ENCODE results near the gene ZSWIM6. TPM values are rescaled to one million over a fixed set of nuclear protein-coding genes. Genes with fewer than 3 reads are reported as not detected.

ZSWIM6 gene
- total RNA-seq, 2 experiments from 2014 or later, result 4.1 TPM

DNA sequence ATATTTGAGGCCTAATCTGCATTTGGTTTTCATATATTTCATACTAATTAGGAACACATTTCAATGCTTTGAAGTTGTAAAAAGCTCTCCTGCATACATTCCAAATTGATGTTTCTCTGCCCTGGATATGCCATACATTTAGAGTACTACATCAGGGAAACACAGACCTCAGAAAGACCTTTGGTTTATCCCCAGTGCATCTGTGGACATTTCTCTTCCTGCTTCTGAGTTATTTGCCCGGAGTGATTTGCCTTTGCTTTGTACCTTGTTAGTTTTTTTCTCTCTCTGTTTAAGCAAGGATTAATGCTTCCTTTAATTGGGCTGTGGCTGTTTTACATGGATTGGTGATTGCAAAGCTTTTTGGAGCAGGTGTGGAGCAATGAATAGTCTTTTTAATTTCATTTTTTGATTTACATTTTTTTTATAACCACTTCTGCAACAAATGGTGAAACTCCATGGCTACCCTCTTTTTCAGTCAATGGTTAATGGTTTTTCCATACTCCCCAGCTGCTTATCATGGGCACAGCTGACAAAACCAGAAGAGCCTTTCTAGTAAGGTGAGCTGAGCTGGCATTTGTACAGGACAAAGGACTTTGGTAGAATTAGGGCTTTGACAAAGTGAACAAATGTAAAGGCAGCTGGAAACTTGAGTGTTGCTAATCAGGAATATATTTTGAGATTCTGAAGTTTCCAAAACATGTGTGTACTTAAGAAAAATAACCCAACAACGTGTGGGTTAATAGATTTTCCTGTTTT lies 54.2 kb downstream of the ZSWIM6 start:
- DNase-seq (no peak), ATAC-seq (ENCODE audit: poor library complexity) (no peak)
- no peaks in the 10 kb centered on the region for H3K27me3 Mint-ChIP-seq
- Histone ChIP-seq H3K4me3 (ENCODE audit: low read length) (no peak overlapping the region), H3K9me3 (ENCODE audit: control insufficient read depth in 1 of 2, insufficient read depth in 1 of 2, low read length in 2 of 2) (no peaks in the 10 kb centered on the region), H3K4me1 (ENCODE audit: insufficient read depth, low read length) (no peaks in the 10 kb centered on the region), H3K27ac (ENCODE audit: low read depth in 1 of 2, low read length in 2 of 2) (no peak overlapping the region), H3K36me3 (ENCODE audit: insufficient read depth, low read length) (peaks cover under 1% of the 10 kb centered on the region), H3K27me3 (ENCODE audit: control insufficient read depth in 1 of 2, insufficient read depth in 2 of 2, low read length in 2 of 2) (no peaks in the 10 kb centered on the region)
- no peaks in the 10 kb centered on the region for H3K36me3 Mint-ChIP-seq (ENCODE audit: low read depth)
- ChIA-PET CTCF (interaction anchor here (1.2 kb wide), 1 partner anchor 19 kb away, joined by 3 read pairs; no protein-coding TSS in a partner anchor), POLR2A (no interaction called here)
- H3K27ac Mint-ChIP-seq, result no peak overlapping the region
- peaks cover 11% of the 10 kb centered on the region for H3K4me1 Mint-ChIP-seq (ENCODE audit: low read depth)
- TF ChIP-seq, protein P1, sequence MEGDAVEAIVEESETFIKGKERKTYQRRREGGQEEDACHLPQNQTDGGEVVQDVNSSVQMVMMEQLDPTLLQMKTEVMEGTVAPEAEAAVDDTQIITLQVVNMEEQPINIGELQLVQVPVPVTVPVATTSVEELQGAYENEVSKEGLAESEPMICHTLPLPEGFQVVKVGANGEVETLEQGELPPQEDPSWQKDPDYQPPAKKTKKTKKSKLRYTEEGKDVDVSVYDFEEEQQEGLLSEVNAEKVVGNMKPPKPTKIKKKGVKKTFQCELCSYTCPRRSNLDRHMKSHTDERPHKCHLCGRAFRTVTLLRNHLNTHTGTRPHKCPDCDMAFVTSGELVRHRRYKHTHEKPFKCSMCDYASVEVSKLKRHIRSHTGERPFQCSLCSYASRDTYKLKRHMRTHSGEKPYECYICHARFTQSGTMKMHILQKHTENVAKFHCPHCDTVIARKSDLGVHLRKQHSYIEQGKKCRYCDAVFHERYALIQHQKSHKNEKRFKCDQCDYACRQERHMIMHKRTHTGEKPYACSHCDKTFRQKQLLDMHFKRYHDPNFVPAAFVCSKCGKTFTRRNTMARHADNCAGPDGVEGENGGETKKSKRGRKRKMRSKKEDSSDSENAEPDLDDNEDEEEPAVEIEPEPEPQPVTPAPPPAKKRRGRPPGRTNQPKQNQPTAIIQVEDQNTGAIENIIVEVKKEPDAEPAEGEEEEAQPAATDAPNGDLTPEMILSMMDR (IDR thresholded peaks at IDR 0.05), result no peak
- H3K4me3 Mint-ChIP-seq, result no peak overlapping the region
- intact Hi-C loops (cut with DNase I, micrococcal nuclease), result no loop called here
- no peaks in the 10 kb centered on the region for H3K9me3 Mint-ChIP-seq

DNA sequence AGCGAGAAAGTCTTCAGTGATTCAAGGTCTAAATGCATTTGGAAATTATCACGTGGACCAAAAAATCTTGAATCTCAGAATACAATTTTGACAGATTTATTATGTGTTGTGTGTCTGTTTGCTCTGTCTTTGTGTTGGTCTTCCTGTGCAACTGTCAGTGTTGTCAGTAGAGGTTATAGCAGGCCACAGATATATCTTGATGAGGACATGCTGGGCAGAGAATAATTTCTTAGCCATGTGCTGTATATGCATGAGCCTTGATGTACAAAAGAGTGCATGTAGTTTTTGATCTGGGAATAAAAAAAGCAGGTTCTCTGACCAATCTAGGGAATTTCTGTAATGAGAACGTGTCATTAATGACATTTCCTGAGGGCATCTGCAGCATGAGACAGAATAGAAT lies 57.6 kb downstream of the ZSWIM6 start:
- H3K4me1 Mint-ChIP-seq (ENCODE audit: low read depth), result peaks cover 14% of the 10 kb centered on the region
- no peak overlapping the region for H3K4me3 ChIP-seq (ENCODE audit: low read length)
- no peak overlapping the region for H3K27ac Mint-ChIP-seq

DNA sequence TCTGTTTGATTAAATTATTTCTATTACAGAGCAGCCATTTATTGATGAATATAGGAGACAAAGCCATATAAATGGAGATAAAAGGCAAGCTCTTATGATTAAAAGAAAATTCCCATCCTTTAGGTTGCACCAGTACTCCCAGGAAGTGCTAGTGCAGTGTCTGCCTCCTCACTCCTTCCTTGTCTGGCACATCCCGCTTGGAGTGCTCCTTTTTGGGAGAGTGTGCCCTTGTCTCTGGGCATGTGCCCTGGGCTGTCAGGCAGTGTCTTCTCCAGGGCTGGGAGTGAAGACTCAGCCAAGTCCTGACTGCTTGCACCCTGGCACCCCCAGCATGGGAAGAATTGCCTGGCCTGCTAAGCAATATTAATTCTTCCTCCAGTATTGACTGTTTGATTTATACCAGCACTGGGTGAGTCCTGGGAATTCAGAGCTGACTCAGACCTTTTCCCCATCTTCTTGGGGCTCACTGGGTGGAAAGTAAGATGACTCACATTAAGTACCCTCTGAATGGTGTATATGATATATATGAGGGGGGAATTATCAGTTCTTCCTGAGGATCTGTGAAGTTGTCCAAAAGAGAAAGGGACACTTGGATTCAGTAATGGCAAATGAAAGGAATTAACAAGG lies 62.1 kb downstream of the ZSWIM6 start:
- Histone ChIP-seq H3K4me1 (ENCODE audit: insufficient read depth, low read length) (no peaks in the 10 kb centered on the region), H3K27ac (ENCODE audit: low read depth in 1 of 2, low read length in 2 of 2) (no peak overlapping the region), H3K36me3 (ENCODE audit: insufficient read depth, low read length) (peaks cover 4% of the 10 kb centered on the region), H3K27me3 (ENCODE audit: control insufficient read depth in 1 of 2, insufficient read depth in 2 of 2, low read length in 2 of 2) (no peaks in the 10 kb centered on the region), H3K4me3 (ENCODE audit: low read length) (no peak overlapping the region), H3K9me3 (ENCODE audit: control insufficient read depth in 1 of 2, insufficient read depth in 1 of 2, low read length in 2 of 2) (no peaks in the 10 kb centered on the region)
- DNase-seq, result no peak
- H3K27ac Mint-ChIP-seq, result no peak overlapping the region
- intact Hi-C loops (cut with DNase I, micrococcal nuclease), result no loop called here
- TF ChIP-seq, protein P1 (IDR thresholded peaks at IDR 0.05), result no peak
- no peaks in the 10 kb centered on the region for H3K9me3 Mint-ChIP-seq
- H3K27me3 Mint-ChIP-seq, result no peaks in the 10 kb centered on the region
- H3K4me1 Mint-ChIP-seq (ENCODE audit: low read depth), result peaks cover 19% of the 10 kb centered on the region
- POLR2A ChIA-PET, result interaction anchor here (0.6 kb wide), 1 partner anchor 75 kb away, joined by 3 read pairs; no protein-coding TSS in a partner anchor
- peaks cover 6% of the 10 kb centered on the region for H3K36me3 Mint-ChIP-seq (ENCODE audit: low read depth)
- no peak for ATAC-seq (ENCODE audit: poor library complexity)
- H3K4me3 Mint-ChIP-seq, result no peak overlapping the region
- CTCF ChIA-PET, result no interaction called here

More for the DNA sequence above, 57.6 kb downstream of the ZSWIM6 start:
- CTCF ChIA-PET, result no interaction called here
- Mint-ChIP-seq H3K4me3 (no peak overlapping the region), H3K9me3 (no peaks in the 10 kb centered on the region), H3K27me3 (no peaks in the 10 kb centered on the region), H3K36me3 (ENCODE audit: low read depth) (peaks cover 6% of the 10 kb centered on the region)
- ATAC-seq (ENCODE audit: poor library complexity) (no peak), DNase-seq (no peak)
- POLR2A ChIA-PET, result no interaction called here
- Histone ChIP-seq H3K4me1 (ENCODE audit: insufficient read depth, low read length) (no peaks in the 10 kb centered on the region), H3K27ac (ENCODE audit: low read depth in 1 of 2, low read length in 2 of 2) (no peak overlapping the region), H3K36me3 (ENCODE audit: insufficient read depth, low read length) (peaks cover 4% of the 10 kb centered on the region), H3K9me3 (ENCODE audit: control insufficient read depth in 1 of 2, insufficient read depth in 1 of 2, low read length in 2 of 2) (no peaks in the 10 kb centered on the region), H3K27me3 (ENCODE audit: control insufficient read depth in 1 of 2, insufficient read depth in 2 of 2, low read length in 2 of 2) (no peaks in the 10 kb centered on the region)
- intact Hi-C loops (cut with DNase I, micrococcal nuclease), result no loop called here
- TF ChIP-seq, protein P1 (IDR thresholded peaks at IDR 0.05), result no peak
